GM13976 (cell line): ENCODE data around the gene PCSK6.

Source experiments
- DNase-seq: peaks from one replicate; pipeline ENCODE4 v3.0.0; 2012; ENCODE audit warnings: low spot score
- CTCF ChIP-seq: IDR thresholded peaks from 2 replicates; pipeline ENCODE4 v1.5.1; 2012; ENCODE audit warnings: borderline replicate concordance, mild to moderate bottlenecking; ENCODE audit not compliant: insufficient read depth; ENCODE audit errors: extremely low read depth, missing control alignments, control extremely low read depth
- in situ Hi-C: fragments of 300-500 bp; cut with MboI; formaldehyde crosslinking; loops from one replicate; pipeline ENCODE4 v1.12.0; 2022; ENCODE audit warnings: low sequenced_read_pairs, mixed read lengths, inconsistent platforms; ENCODE audit not compliant: unreplicated experiment

Gene PCSK6

GRCh38 chr15:101277038-101277822, 212.3 kb downstream of the PCSK6 start, which contains the start of gene SELENOS:
Gene SELENOS, minus strand, starts transcription at chr15:101277485. Its CDS starts 68 bp downstream, at chr15:101277417.
- TF ChIP-seq CTCF: no peak
- in situ Hi-C loops: no loop called here
- peak; percentile 94 for DNase-seq

DNA sequence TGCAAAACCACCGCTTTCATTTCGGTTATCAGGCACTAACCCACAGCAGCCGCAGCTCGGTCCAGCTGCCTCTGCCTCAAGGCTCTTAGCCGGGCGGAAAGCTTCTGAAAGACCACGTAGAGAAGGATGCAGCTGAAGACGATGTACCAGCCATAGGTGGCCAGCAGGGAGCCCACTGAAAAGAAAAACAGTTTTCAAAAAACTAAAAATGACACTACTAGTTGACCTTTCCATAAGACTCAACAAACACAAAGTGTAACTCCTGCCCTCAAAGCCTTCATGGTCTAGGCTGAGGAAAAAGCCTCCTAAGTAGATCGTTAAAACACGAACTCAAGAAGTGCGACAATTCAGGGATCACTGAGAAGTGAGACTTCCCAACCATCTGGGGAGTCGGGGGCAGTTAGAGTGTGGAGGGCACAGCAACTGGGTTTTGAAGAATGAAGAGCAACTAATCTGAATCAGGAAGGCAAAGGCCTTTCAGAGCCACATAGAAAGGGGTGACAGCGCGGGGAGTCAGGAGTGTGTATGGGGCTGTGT, 212.9 kb downstream of the PCSK6 start:
- no peak for DNase-seq
- TF ChIP-seq CTCF: no peak
- in situ Hi-C loops: no loop called here

GRCh38 chr15:101275018-101275417, 214.5 kb downstream of the PCSK6 start:
- DNase-seq: peak; percentile 50
- in situ Hi-C loops: no loop called here
- TF ChIP-seq CTCF: no peak

DNA sequence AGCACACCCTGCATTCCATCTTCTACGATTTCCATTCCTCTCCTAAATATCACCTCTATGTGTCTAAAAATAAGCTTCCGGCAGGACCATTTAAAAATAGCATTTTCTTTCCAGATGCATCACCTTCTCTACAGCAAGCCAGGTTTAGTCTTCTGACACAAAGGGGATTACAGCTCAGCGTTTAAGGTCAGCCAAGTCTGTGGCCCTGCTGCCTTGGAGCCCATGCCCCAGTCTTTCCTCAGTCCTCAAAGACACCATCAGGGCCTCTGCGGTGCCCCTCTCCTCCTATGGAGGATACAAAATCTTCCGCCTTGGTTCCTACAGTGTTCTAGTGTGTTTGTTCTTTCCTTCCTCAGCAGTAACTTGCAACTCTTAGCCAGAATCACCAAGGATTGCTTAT, 216.0 kb downstream of the PCSK6 start:
- TF ChIP-seq CTCF: no peak
- no peak for DNase-seq
- in situ Hi-C loops: loop anchor here (25.0 kb wide), 1 partner anchor 636 kb away; no protein-coding TSS in a partner anchor

DNA sequence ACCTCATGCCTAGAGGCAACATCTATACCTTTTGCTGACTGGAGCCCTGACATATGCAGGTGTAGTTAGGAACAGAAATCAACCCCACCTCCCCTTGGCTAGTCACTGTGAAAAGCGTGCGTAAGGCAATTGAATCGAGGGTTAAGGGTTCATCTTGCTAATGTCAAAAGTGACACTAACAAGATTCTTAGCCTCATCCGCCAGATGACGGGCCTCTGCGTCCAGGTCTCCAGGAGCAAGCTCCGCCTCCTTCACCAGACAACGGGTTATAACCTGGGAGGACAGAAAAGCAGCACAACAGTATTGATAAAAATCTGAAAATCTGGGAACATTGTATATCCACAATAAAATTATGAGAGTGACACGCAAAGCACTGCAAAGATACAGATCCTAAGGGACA, 216.9 kb downstream of the PCSK6 start:
- no peak for DNase-seq
- in situ Hi-C loops: loop anchor here (25.0 kb wide), 1 partner anchor 635 kb away; no protein-coding TSS in a partner anchor
- no peak for TF ChIP-seq CTCF

DNA sequence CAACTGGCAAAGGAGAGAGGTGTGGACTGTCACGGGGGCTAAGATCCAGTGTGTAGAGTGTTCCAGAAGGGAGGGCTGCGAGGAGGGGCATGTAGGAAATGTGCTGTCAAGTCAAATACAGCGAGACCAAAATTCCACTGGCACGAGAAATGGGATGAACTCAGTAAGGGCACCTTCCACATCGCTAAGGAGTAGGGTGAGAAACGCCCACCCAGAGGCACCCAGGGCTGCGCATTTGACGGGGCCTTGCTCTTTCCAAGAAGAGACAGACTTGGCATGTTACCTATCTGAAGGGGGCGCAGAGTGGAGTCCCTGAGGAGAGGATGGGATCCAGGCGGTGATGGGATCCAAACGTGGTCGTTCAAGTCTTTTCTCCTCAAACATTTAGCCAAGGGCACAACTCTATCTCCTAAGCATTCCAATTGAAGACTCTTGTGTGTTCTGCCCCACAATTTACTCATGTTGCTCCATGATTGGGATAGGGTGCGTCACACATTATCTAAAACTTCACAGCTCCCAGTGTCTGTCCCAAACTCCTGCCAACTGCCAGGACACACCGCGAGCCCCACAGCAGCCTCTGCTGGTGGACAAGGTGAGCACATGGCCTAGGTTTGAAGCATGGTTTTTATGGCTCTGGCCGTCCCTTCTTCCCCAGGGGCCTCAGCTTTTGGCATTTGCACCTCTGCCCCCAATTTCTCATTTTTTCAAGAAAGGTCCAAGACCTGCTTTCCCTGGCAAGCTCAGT, 219.9 kb downstream of the PCSK6 start:
- in situ Hi-C loops: loop anchor here (10.0 to 25.0 kb wide), 2 partner anchors 255 to 632 kb away; no protein-coding TSS in a partner anchor
- DNase-seq: no peak
- TF ChIP-seq CTCF: peak; percentile 18
